Measurements from ENCODE around the gene EPHA3. TPM values are rescaled to one million over a fixed set of nuclear protein-coding genes. Genes with fewer than 3 reads are reported as not detected.

The EPHA3 gene
- total and polyA plus RNA-seq, 2 of the 4 experiments (the other 2 are of a cell fraction) = 0.10 to 0.18 TPM

GRCh38 chr3:89101921-89102320 lies 5.5 kb upstream of the EPHA3 start:
- BruUV-seq (replicated peaks) = no TSS peak
- intact Hi-C loops (cut with micrococcal nuclease) (no loop called here), dilution Hi-C loops (cut with HindIII; ENCODE audit: low sequenced_read_pairs, unreplicated experiment) (no loop called here), in situ Hi-C loops (cut with MboI; ENCODE audit: low sequenced_read_pairs) (no loop called here)
- Histone ChIP-seq H2BK20ac (ENCODE audit: low read depth, low read length) (no peak overlapping the region), H3K56ac (ENCODE audit: extremely low read depth, insufficient read depth, low read length) (no peak overlapping the region), H2BK5ac (ENCODE audit: low read depth, low read length, poor library complexity, severe bottlenecking) (no peak overlapping the region), H3K4me2 (ENCODE audit: low read depth, low read length) (no peak overlapping the region), H2AK9ac (replicated peaks; ENCODE audit: low read depth, low read length, poor library complexity) (no peak overlapping the region), H4K20me1 (ENCODE audit: insufficient read depth, low read length) (no peaks in the 10 kb centered on the region), H2AFZ (replicated peaks; ENCODE audit: low read length, poor library complexity) (no peak overlapping the region), H4K8ac (ENCODE audit: low read depth in 2 of 2, low read length in 2 of 2) (no peak overlapping the region), H3K23ac (ENCODE audit: low read depth, low read length) (no peak overlapping the region), H3K4ac (ENCODE audit: low read depth, low read length) (no peak overlapping the region), H3K9ac (ENCODE audit: low read depth, low read length) (no peak overlapping the region), H4K5ac (ENCODE audit: low read depth, low read length) (no peak overlapping the region), H3K4me1 (ENCODE audit: control insufficient read depth, insufficient read depth, low read length) (no peaks in the 10 kb centered on the region), H2AK5ac (ENCODE audit: low read depth, low read length) (no peak overlapping the region), H3K4me3 (ENCODE audit: insufficient read depth, low read depth, low read length) (no peak overlapping the region), H3K27ac (ENCODE audit: insufficient read depth, low read length) (no peak overlapping the region), H2BK120ac (ENCODE audit: low read depth, low read length) (no peak overlapping the region), H3K79me1 (ENCODE audit: low read depth in 1 of 2, low read length in 2 of 2) (no peaks in the 10 kb centered on the region), H3K14ac (replicated peaks; ENCODE audit: low read depth, low read length) (no peak overlapping the region), H3K9me1 (ENCODE audit: insufficient read depth, low read length) (no peaks in the 10 kb centered on the region), H3K27me3 (ENCODE audit: control insufficient read depth, insufficient read depth, low read length) (peaks cover 6% of the 10 kb centered on the region), H3K9me3 (ENCODE audit: control insufficient read depth, insufficient read depth, low read length) (no peaks in the 10 kb centered on the region), H2BK15ac (ENCODE audit: low read depth, low read length) (no peak overlapping the region), H3K18ac (ENCODE audit: low read depth, low read length) (no peak overlapping the region), H4K91ac (ENCODE audit: insufficient read depth, low read depth, low read length) (no peak overlapping the region), H3K36me3 (ENCODE audit: control insufficient read depth, insufficient read depth, low read length) (no peaks in the 10 kb centered on the region)
- no CpG with 5 or more reads among the region's 1 CpG for WGBS, 2 experiments (ENCODE audit: extremely low coverage in 2 of 2, insufficient read length in 1 of 2)
- DNase-seq (no peak), ATAC-seq (ENCODE audit: low read depth) (no peak)
- CTCF ChIA-PET = interaction anchor here (1.0 to 1.2 kb wide), 2 partner anchors 9 to 883 kb away, joined by 3 to 4 read pairs; no protein-coding TSS in a partner anchor
- TF ChIP-seq MXI1 (IDR thresholded peaks at IDR 0.05; ENCODE audit: borderline replicate concordance, low read depth, low read length) = no peak
- no peak for TF ChIP-seq USF2 (IDR thresholded peaks at IDR 0.05; ENCODE audit: low read depth, low read length)
- no peak for TF ChIP-seq RCOR1 (IDR thresholded peaks at IDR 0.05; ENCODE audit: insufficient replicate concordance, low read length)
- no peak for TF ChIP-seq RAD21 (IDR thresholded peaks at IDR 0.05; ENCODE audit: low read length)
- no peak for TF ChIP-seq CTCF (conservative IDR thresholded peaks at IDR 0.05; ENCODE audit: low read depth, low read length)
- no peak for TF ChIP-seq MAZ (IDR thresholded peaks at IDR 0.05; ENCODE audit: borderline replicate concordance, low read depth, low read length)
- no peak for TF ChIP-seq CEBPB (IDR thresholded peaks at IDR 0.05; ENCODE audit: low read depth, low read length)
- POLR2A ChIA-PET (ENCODE audit: unreplicated experiment) = no interaction called here
